ENCODE measurements around the gene B3GAT1. TPM values are rescaled to one million over a fixed set of nuclear protein-coding genes. Genes with fewer than 3 reads are reported as not detected.

B3GAT1 gene
- total RNA-seq, 3 donors from 2014 or later (not counting 1 experiment from before 2014, with no cell fraction given): 41.3 to 78.4 (median 65.1) TPM

DNA sequence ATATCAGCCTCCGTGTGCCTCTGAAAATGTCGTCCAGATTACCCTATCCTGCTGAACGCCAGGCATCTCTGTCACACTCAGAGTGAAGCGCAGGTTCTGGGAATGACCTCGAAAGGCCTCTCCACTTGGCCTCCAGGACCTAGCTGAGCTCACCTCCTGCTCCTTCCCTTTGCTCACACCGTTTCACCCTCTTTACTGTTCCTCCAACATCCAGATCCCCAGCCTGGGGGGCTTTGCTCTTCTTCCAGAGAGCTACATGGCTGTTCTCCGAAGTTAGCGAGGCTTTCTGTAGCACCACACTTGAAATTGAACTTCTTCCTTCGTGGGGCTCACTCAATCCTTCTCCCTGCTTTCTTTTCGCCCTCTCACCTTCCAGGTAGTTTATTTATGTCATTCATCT is 52.4 kb downstream of the B3GAT1 start:
- Histone ChIP-seq H3K27me3 (ENCODE audit: control insufficient read depth, insufficient read depth, low read length) (no peaks in the 10 kb centered on the region), H3K4me3 (ENCODE audit: low read length) (no peak overlapping the region), H3K27ac (ENCODE audit: low read length) (no peak overlapping the region), H3K9me3 (ENCODE audit: control insufficient read depth, insufficient read depth, low read length) (no peaks in the 10 kb centered on the region), H3K36me3 (ENCODE audit: control insufficient read depth, insufficient read depth, low read length) (no peaks in the 10 kb centered on the region), H3K4me1 (ENCODE audit: control insufficient read depth, insufficient read depth, low read length) (peaks cover 12% of the 10 kb centered on the region)
- Mint-ChIP-seq H3K27me3 (ENCODE audit: low read depth in 2 of 2) (peaks cover 13 to 40% of the 10 kb centered on the region in 2 donors), H3K9me3 (no peaks in the 10 kb centered on the region), H3K27ac (peak overlapping the region; percentile 43 to 80), H3K4me1 (peaks cover 10 to 21% of the 10 kb centered on the region in 2 donors), H3K4me3 (peak overlapping the region; percentile 64), H3K36me3 (peaks cover 3% of the 10 kb centered on the region)
- TF ChIP-seq, protein P1, sequence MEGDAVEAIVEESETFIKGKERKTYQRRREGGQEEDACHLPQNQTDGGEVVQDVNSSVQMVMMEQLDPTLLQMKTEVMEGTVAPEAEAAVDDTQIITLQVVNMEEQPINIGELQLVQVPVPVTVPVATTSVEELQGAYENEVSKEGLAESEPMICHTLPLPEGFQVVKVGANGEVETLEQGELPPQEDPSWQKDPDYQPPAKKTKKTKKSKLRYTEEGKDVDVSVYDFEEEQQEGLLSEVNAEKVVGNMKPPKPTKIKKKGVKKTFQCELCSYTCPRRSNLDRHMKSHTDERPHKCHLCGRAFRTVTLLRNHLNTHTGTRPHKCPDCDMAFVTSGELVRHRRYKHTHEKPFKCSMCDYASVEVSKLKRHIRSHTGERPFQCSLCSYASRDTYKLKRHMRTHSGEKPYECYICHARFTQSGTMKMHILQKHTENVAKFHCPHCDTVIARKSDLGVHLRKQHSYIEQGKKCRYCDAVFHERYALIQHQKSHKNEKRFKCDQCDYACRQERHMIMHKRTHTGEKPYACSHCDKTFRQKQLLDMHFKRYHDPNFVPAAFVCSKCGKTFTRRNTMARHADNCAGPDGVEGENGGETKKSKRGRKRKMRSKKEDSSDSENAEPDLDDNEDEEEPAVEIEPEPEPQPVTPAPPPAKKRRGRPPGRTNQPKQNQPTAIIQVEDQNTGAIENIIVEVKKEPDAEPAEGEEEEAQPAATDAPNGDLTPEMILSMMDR (IDR thresholded peaks at IDR 0.05): no peak
- DNase-seq (no peak), ATAC-seq (no peak)
- 89% methylated on average over 10 of the region's 10 CpGs for whole genome bisulfite sequencing (ENCODE audit: insufficient coverage)
- intact Hi-C loops (cut with micrococcal nuclease): loop anchor here (5.0 kb wide), 2 partner anchors 298 to 368 kb away; no protein-coding TSS in a partner anchor

GRCh38 chr11:134358856-134359490 is 53.1 kb downstream of the B3GAT1 start:
- TF ChIP-seq, protein P1 (IDR thresholded peaks at IDR 0.05): no peak
- Histone ChIP-seq H3K27ac (ENCODE audit: low read length) (no peak overlapping the region), H3K9me3 (ENCODE audit: control insufficient read depth, insufficient read depth, low read length) (no peaks in the 10 kb centered on the region), H3K36me3 (ENCODE audit: control insufficient read depth, insufficient read depth, low read length) (no peaks in the 10 kb centered on the region), H3K4me1 (ENCODE audit: control insufficient read depth, insufficient read depth, low read length) (peaks cover 12% of the 10 kb centered on the region), H3K4me3 (ENCODE audit: low read length) (no peak overlapping the region), H3K27me3 (ENCODE audit: control insufficient read depth, insufficient read depth, low read length) (no peaks in the 10 kb centered on the region)
- no peak for ATAC-seq
- intact Hi-C loops (cut with micrococcal nuclease): no loop called here
- Mint-ChIP-seq H3K27me3 (ENCODE audit: low read depth in 2 of 2) (peaks cover 13 to 40% of the 10 kb centered on the region in 2 donors), H3K9me3 (no peaks in the 10 kb centered on the region), H3K27ac (no peak overlapping the region), H3K4me1 (peaks cover 10 to 21% of the 10 kb centered on the region in 2 donors), H3K36me3 (peaks cover 9% of the 10 kb centered on the region), H3K4me3 (no peak overlapping the region)
- 95% methylated on average over 18 of the region's 18 CpGs for WGBS (ENCODE audit: insufficient coverage)
- DNase-seq: no peak

DNA sequence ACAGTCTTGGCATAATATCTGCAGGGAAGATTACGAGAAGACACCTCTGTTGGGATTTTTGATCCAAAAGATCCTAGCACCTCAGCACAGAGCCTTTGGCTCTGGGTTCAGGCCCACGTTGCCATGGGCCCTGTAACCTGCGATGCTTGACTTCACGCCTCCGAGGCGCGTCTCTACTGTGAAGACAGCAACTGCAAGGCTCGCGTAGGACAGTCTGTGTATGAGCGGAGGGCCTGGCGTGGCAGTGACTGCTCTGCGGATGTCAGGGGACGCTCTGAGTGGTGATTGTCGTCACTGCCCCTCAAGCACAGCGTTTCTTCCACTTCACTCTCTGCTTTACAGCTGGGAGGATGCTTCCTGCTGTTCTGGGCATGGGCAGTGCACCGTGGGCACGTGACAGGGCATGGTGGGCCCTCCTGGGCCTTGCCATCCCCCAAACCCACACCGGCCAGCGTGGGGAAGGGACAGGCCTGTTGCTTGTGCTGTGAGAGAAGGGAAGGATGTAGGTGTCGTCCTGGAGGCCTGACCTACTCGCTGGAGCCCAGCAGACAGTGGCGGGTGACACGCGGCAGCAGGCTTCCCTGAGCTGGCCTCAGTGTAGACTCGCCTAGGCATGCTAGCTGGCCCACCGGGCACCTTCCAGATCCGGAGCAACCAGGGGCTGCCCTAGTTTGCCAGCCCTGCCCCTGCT is 53.7 kb downstream of the B3GAT1 start:
- H3K4me1 ChIP-seq (ENCODE audit: control insufficient read depth, insufficient read depth, low read length): peaks cover 12% of the 10 kb centered on the region
- ATAC-seq (no peak), DNase-seq (no peak)
- no peaks in the 10 kb centered on the region for H3K9me3 ChIP-seq (ENCODE audit: control insufficient read depth, insufficient read depth, low read length)
- H3K36me3 ChIP-seq (ENCODE audit: control insufficient read depth, insufficient read depth, low read length): no peaks in the 10 kb centered on the region
- Mint-ChIP-seq H3K27me3 (ENCODE audit: low read depth in 2 of 2) (peaks cover 13 to 40% of the 10 kb centered on the region in 2 donors), H3K27ac (no peak overlapping the region), H3K4me3 (no peak overlapping the region), H3K4me1 (peaks cover 10 to 21% of the 10 kb centered on the region in 2 donors), H3K36me3 (peaks cover 16% of the 10 kb centered on the region), H3K9me3 (no peaks in the 10 kb centered on the region)
- H3K4me3 ChIP-seq (ENCODE audit: low read length): no peak overlapping the region
- H3K27ac ChIP-seq (ENCODE audit: low read length): no peak overlapping the region
- whole genome bisulfite sequencing (ENCODE audit: insufficient coverage): 94% methylated on average over 27 of the region's 27 CpGs
- intact Hi-C loops (cut with micrococcal nuclease): no loop called here
- H3K27me3 ChIP-seq (ENCODE audit: control insufficient read depth, insufficient read depth, low read length): no peaks in the 10 kb centered on the region
- TF ChIP-seq, protein P1 (IDR thresholded peaks at IDR 0.05): no peak

Measured in natural killer cell (primary cell).